GM19328 (cell line): ENCODE measurements around the gene HOXD8.

Source experiments
- ATAC-seq: cut with Tn5 transposase; IDR thresholded peaks from one replicate; pipeline ENCODE4 v1.9.1; 2021; ENCODE audit warnings: mild to moderate bottlenecking, moderate library complexity; ENCODE audit not compliant: unreplicated experiment

The HOXD8 gene

GRCh38 chr2:176128172-176128981 is 1.1 kb upstream of the HOXD8 start:
- ATAC-seq, result no peak

GRCh38 chr2:176129813-176130146 is 275 bp downstream of the HOXD8 start:
- no peak for ATAC-seq

DNA sequence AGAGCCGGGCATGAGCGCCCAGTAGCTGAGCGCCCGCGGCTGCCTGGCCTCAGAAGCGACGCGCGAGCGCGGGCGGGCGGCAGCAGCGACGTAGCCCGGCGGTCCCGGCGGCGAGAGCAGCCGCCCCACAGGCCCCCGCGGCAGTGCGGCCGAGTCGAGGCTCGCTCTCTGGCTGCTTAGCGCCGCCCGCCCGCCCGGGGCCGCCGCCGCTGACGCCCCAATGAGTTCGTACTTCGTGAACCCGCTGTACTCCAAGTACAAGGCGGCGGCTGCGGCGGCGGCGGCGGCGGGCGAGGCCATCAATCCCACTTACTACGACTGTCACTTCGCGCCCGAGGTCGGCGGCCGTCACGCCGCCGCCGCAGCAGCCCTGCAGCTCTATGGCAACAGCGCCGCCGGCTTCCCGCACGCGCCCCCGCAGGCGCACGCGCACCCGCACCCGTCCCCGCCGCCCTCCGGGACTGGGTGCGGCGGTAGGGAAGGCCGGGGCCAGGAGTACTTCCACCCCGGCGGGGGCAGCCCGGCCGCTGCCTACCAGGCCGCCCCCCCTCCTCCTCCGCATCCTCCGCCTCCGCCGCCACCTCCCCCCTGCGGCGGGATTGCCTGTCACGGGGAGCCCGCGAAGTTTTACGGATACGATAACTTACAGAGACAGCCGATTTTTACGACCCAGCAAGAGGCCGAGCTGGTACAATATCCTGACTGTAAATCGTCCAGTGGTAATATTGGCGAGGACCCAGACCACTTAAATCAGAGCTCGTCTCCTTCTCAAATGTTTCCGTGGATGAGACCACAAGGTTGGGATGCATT is 847 bp downstream of the HOXD8 start:
- ATAC-seq, result no peak

DNA sequence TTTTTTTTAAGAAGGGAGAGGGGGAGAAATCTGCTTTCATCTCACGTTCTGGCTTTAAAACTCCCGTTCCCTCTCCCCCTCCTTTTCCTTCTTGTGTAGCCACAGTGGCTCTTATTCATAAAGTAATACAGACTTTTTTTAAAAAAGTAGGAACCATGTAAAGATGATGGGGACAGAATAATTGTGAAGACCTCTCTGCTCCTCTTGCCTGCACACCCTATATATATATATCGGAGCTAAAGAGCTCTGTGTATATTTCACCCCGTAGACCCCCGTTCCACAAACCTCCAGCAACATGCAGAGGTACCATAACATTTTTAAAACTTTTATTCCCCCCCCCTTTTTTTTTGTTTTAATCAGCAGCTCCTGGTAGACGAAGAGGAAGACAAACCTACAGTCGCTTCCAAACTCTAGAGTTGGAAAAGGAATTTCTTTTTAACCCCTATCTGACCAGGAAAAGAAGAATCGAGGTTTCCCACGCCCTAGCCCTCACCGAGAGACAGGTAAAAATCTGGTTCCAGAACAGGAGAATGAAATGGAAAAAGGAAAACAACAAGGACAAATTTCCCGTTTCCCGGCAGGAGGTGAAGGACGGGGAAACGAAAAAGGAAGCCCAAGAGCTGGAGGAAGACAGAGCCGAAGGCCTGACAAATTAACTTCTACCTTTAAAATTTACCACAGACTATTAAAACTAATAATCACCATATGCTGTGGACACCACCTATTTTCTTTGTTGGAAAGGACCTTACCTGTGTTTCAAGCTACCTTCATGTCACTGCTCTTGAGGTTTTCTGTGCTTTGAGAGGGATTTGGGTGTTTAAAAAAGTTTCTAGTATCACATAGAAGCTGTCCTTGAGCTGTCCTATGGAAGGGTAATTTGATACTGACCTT is 1.7 kb downstream of the HOXD8 start:
- no peak for ATAC-seq

GRCh38 chr2:176131848-176132158 is 2.3 kb downstream of the HOXD8 start:
- no peak for ATAC-seq

DNA sequence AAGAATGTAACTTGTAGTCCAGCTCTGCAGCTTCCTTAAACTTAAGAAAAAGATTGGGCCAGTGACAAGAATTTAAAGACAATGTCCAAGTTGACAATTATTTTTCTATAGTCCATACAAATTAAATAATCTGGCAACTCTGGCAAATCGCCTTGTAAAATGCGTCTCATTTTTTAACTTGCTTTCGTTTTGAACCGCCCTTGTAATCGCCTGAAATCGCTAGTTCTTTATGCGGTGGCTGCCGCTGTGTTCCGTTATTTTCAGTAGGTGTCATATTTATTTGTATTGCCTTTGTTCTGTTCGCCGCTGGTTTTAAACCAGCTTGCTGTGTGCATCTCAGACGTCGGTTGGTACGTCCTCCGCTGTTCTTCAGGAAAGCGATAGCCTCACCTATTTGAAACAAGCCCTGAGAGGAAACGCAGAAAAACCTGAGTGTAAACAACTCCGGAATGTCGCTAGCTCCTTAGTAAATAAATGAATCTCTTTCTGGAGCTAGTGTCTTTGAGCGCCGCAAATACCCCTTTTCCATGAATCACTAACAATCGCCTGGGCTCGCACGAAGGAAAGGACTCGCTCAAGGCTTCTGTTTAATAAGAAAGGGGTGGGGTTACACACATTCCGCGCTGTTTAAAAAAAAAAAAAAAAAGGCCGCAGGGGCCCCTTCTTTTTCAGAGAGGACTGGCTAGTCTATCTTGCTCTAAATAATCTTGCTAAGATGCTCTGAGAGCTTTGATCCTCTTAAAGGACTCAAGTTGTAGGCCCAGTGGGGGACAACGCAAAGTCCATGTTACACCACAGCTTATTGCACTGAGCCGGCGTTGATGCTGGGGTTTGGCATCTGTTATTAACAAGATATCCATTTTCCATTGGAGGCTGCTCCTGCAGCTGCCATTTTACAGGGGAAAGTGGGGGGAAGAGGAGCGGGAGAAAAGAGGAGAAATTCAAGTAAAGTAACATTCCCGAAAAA is 3.0 kb downstream of the HOXD8 start:
- ATAC-seq, result no peak

DNA sequence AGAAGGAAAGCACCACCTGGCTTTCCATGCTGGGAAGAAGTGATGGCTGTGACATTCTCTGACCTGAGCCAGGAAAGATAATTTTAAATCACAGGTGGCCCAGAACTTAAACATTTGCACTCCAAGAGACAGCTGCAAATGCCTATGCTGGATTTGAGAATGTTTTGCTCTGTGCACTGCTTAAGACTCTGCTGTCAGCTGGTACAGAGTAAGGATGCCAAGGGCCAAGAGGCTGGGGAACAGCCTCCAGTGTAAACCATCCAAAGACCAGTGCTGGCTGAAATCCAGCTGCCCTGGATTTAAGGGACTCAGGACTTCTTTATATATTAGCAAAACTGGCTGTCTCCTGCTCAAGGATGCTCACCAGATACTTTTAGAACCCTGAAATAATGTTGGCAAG is 3.9 kb downstream of the HOXD8 start:
- no peak for ATAC-seq

GRCh38 chr2:176134035-176134434 is 4.5 kb downstream of the HOXD8 start:
- ATAC-seq, result no peak

GRCh38 chr2:176135035-176135440 is 5.5 kb downstream of the HOXD8 start:
- ATAC-seq, result no peak

DNA sequence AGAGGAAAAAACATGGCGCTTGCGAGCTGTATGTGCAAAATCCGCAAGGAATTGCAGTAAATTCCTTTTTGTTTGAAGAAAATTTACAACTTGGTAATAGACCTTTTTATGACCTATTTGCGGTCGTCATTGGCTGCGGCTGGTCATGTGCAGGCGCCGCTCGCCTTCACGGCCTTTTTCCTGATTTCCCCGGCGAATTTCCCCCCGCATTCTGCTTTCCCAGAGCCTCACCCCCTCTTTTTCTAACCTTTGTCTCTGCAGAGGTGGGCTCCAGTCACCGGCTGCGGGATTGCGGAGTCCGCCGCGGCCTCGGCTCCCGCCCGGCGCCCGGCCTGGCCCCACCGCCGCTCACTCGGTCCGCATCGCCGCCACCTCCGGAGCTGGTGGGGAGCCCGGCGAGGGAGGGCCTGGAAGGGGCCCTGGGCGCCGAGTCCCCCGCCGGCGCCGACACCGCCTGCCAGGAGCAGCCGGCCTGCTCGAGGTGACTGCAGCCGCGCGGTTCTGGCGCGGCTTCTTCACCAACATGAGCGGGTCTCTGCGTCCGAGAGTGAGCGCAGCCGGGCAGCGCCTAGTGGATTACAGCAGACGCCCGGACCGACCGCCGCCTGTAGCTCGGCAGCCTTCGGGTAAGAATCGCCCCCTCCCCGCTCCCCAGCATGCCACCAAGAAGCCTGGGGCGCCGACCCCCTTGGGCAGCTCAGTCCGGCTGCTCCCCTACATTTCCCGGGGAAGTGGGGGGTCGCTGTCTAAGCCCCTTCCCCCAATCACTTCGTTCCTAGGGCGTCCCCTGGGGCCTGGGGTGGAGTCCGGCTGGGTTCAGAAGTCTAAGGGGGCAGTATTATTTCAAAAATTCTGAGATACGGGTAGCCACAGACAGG is 7.1 kb downstream of the HOXD8 start:
- ATAC-seq, result no peak

DNA sequence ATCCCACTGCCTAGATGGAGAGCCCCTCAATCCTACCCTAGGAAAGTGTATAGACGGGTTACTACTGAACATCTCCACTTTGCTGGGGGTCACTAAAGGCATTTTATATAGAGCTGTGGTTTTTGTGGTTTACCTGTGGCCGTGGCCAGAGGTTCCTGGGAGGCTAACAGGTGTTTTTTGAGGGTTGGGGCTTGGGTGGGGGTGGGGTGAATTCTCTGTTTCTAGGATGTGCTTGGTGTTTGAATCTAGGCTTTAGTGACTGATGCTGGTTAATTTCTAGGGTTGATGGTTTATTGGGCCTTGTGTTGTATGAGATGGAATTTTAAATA is 7.7 kb downstream of the HOXD8 start:
- no peak for ATAC-seq

- no peak for ATAC-seq
Measured at GRCh38 chr2:176137906-176138305, 8.4 kb downstream of the HOXD8 start.

GRCh38 chr2:176138526-176138922 is 9.0 kb downstream of the HOXD8 start:
- ATAC-seq, result no peak

- no peak for ATAC-seq
Measured at GRCh38 chr2:176138923-176139660, 9.6 kb downstream of the HOXD8 start.

GRCh38 chr2:176139661-176140512 is 10.4 kb downstream of the HOXD8 start:
- peak; percentile 14 for ATAC-seq

GRCh38 chr2:176140513-176141317 is 11.2 kb downstream of the HOXD8 start:
- peak; percentile 86 for ATAC-seq

GRCh38 chr2:176142281-176142680 is 12.8 kb downstream of the HOXD8 start:
- no peak for ATAC-seq
